GM21619 (cell line): ENCODE results near the gene C9orf43.
A peak's percentile ranks its signal among the peaks of the same experiment; 100 is the strongest.
"Not testable (repeated sequence)": the region's sequence is repeated elsewhere in the genome, so short reads cannot be mapped to it uniquely, and the experiment has no call there.

Experiments
- ATAC-seq: cut with Tn5 transposase; IDR thresholded peaks from one replicate; pipeline ENCODE4 v1.9.1; 2021; ENCODE audit not compliant: unreplicated experiment

C9orf43 gene

DNA sequence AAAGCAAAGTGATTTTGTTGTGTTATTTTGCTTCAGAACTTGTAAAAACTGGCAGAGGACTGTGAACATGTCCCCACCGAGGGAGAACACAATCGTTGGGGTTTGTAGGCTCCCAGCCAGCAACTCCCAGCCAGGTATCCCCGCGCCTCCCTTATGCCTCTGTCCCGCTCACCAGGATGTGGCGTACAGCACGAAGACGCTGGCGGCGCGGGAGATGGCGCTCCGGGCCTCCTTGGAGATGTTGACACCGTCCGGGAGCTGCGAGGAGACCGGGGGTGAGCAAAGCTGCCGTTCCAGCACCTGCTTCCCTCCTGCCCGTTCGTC is 702 bp upstream of the C9orf43 start:
- ATAC-seq, result peak; percentile 8

DNA sequence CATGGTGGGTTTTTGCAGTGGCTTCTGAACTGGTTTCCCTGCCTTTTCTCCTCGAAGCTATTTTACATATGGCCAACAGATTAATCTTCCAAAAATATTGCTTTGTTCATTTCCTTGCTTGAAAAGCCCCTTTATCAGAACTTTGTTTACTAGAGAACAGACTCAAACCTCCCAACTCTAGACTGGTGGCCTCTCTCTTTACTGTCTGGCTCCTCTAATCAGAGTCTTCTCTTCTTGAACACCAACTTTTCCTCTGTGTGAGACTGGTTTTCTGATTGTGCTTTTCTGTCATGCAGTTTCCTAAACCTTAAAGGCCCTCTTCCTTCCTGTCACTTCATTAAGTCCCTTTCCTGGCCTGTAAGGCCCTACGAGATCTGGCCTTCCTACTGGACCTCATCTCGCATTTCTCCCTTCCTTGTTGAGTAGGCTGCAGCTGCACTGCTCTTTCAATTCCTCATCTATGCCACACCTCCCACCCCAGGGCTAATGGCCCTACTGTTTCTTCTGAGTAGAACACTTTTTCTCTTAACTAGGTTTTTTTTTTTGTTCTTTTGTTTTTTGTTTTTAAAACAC is 5.7 kb downstream of the C9orf43 start:
- peak; percentile 98 for ATAC-seq

- ATAC-seq, result no peak
Measured at GRCh38 chr9:113417370-113417769, 6.8 kb downstream of the C9orf43 start.

- ATAC-seq, result no peak
Measured at GRCh38 chr9:113421726-113422125, 11.2 kb downstream of the C9orf43 start.

DNA sequence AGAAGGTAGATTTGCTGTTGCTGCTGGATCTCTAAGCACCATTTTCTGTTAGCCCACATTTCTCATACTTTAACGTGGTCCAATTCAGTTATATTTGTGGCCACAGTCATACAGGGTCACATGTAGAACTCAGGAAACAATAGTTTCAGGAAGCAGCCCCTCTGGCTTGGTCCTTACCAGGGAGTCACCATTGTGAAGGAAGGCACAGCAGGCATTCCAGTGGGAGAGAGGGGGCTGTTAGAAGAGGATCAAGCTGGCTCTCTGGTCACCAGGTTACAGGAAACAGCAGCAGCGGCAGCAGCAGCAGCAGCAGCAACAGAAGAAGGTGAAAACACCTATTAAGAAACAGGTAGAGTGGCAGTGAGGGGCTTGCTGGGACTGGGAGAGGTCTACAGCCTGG is 14.5 kb downstream of the C9orf43 start:
- ATAC-seq, result no peak

GRCh38 chr9:113426701-113427100 is 16.2 kb downstream of the C9orf43 start:
- no peak for ATAC-seq

DNA sequence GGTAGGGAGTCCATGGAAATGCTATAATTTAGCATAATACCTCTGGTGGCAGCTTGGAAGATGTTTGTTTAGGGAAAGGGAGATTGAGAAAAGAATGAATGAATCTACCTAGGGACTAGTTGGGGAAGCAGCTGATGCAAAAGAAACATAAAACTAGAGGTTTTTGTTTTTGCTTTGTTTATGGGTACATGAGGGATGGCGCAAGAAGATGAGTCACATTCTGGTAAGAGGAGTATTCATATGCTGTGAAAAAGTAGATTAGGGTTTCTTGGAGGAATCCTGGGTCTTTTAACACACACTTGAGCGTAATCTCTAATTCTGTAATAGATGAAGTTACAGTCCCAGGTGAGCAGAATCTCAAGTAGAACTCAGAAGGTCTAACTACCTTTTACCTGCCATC is 17.1 kb downstream of the C9orf43 start:
- no peak for ATAC-seq

GRCh38 chr9:113428062-113428615 is 17.6 kb downstream of the C9orf43 start:
- no peak for ATAC-seq

DNA sequence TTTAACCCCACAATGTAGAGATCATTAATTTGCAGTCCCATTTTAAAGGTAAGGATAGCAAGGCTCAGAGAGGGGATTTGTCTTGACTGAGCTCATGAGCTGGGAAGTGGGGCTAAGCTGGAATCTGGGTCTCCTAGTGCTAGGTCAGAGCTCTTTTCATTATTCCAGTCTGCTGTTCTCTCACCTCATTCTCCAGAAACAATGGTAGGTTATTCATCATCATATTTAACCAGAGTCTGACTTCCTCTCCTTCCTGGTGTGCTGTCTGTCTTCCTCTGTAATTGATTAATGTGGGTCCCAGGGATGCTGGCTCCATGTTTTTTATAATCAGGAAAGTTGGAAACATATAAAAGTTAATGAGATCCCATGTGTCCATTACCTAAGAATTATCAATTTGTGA is 20.6 kb downstream of the C9orf43 start:
- ATAC-seq, result no peak

- ATAC-seq, result no peak
Measured at GRCh38 chr9:113436728-113437515, 26.4 kb downstream of the C9orf43 start.

DNA sequence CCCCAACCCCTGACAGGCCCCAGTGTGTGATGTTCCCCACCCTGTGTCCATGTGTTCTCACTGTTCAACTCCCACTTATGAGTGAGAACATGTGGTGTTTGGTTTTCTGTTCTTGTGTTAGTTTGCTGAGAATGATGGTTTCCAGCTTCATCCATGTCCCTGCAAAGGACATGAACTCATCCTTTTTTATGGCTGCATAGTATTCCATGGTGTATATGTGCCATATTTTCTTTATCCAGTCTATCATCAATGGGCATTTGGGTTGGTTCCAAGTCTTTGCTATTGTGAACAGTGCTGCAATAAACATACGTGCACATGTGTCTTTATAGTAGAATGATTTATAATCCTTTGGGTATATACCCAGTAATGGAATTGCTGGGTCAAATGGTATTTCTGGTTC is 27.2 kb downstream of the C9orf43 start:
- ATAC-seq, result not testable (repeated sequence)

DNA sequence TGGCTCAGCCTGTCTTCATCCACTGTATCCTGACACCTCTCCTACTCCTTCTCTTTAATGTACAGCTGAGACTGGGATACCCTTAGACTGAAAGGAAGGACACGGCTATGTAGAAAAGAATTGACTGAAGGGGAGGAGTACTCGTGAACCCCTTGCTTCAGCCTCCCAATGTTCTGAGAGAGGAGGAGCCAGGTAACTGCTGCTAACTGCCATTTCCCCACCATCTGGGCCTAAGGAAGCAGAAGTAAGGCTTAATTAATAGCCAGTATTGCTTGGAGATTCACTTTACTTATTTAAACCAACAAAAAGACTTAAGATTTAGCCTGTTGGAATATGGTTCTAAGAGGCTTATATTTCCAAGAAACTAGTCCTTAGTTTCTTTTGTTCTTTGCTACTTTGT is 34.2 kb downstream of the C9orf43 start:
- no peak for ATAC-seq

DNA sequence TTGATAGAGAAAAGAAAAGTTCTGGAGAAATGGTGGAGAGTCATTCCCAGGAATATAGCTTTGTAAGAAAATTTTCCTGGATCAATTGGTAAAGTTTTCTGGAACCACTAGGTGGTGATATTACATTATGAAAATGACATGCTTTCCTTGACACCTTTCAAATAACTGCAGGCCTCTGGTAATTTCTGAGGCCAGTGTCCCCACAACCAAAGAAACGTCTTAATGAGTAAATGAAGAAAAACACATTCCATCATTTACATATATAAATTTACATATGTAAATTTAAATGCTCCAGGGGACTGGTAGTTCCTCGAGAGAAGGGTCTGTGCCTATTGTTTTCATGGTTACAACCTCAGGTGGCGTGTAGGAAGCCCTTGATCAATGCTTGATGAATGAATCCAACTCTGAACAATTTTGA is 35.8 kb downstream of the C9orf43 start:
- ATAC-seq, result no peak

- no peak for ATAC-seq
Measured at GRCh38 chr9:113449376-113449775, 38.8 kb downstream of the C9orf43 start.

DNA sequence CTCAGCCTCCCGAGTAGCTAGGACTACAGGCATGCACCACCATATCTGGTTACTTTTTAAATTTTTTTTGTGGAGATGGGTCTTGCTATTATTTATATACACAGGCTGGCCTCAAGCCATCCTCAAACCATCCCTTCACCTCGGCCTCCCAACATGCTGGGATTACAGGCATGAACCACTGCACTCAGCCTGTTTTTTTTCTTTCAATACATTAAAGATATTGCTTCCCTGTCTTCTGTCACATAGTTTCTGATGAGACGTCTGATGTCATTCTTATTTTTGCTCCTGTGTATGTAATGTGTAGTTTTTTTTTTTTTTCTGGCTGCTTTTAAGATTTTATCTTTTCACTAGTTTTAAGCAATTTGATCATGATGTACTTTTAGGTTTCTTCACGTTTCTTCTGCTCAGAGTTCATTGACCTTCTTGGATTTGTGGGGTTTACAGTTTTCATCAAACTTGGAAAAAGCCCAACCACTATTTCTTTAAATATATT is 41.6 kb downstream of the C9orf43 start:
- ATAC-seq, result no peak

- no peak for ATAC-seq
Measured at GRCh38 chr9:113454914-113455761, 44.6 kb downstream of the C9orf43 start.

DNA sequence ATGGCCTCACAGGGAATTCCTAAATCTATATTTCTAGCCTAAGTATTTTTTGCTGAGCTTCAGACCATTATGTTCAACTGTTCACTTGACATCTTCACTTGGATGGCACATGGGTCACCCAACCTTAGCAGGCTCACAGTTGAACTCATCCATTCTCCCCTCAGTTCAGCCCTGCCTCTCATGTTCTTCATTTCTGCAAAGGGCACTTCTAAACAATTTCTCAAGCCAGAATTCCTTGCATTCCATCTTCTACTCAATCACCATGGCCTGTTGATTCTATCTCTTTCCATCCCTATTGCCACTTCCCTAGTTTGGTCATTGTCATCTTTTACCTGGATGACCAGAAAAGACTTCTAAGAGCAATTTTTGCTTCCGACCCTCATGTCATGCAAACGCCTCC is 45.7 kb downstream of the C9orf43 start:
- no peak for ATAC-seq

- no peak for ATAC-seq
Measured at GRCh38 chr9:113461285-113461684, 50.7 kb downstream of the C9orf43 start.

GRCh38 chr9:113461943-113462342 is 51.4 kb downstream of the C9orf43 start:
- no peak for ATAC-seq

GRCh38 chr9:113462781-113463286 is 52.3 kb downstream of the C9orf43 start:
- ATAC-seq, result no peak
